IMR-90 (cell line): ENCODE measurements around the gene LEP. TPM values are rescaled to one million over a fixed set of nuclear protein-coding genes. Genes with fewer than 3 reads are reported as not detected.

Experiments
- ATAC-seq: fragments of 200-7000 bp; cut with Tn5 transposase; 2 replicates; pipeline ENCODE4 v1.9.1; 2020; ENCODE audit warnings: low read depth, mild to moderate bottlenecking, moderate library complexity
- BruUV-seq: library from RNA; stranded (reverse); fragments of 400-500 nt; replicated peaks from 2 replicates; lab custom pipeline; 2021; lab: Mats Ljungman, UMichigan
- CTCF ChIA-PET: fragments of 300-600 bp; formaldehyde crosslinking; extraction: SDS; loops from one replicate; lab custom pipeline; 2021; ENCODE audit warnings: antibody characterized with exemption; lab: Yijun Ruan, JAX
- POLR2A ChIA-PET: fragments of 300-600 bp; sonication (Branson Sonifier 250); formaldehyde crosslinking; loops from one replicate; lab custom pipeline; 2022; ENCODE audit warnings: antibody characterized with exemption; ENCODE audit not compliant: unreplicated experiment; lab: Charles Lee
- DNase-seq: peaks from one replicate; pipeline ENCODE4 v3.0.0; 2013
- H2AFZ ChIP-seq: replicated peaks from 2 replicates; pipeline ENCODE3; 2013; ENCODE audit warnings: low read length, mild to moderate bottlenecking; ENCODE audit not compliant: poor library complexity
- H2AK5ac ChIP-seq: 2 replicates; pipeline ENCODE4 v1.6.1; 2013; ENCODE audit warnings: low read depth, low read length, inconsistent platforms
- H2AK9ac ChIP-seq: replicated peaks from 2 replicates; pipeline ENCODE3; 2013; ENCODE audit warnings: mild to moderate bottlenecking, low read depth, low read length, moderate library complexity; ENCODE audit not compliant: poor library complexity
- H2BK120ac ChIP-seq: 2 replicates; pipeline ENCODE4 v1.6.1; 2013; ENCODE audit warnings: low read depth, low read length, inconsistent platforms
- H2BK15ac ChIP-seq: 3 replicates; pipeline ENCODE4 v1.6.1; 2013; ENCODE audit warnings: low read depth, low read length, inconsistent platforms
- H2BK20ac ChIP-seq: 2 replicates; pipeline ENCODE4 v1.6.1; 2013; ENCODE audit warnings: low read depth, mild to moderate bottlenecking, inconsistent platforms, low read length, moderate library complexity
- H2BK5ac ChIP-seq: 2 replicates; pipeline ENCODE4 v1.6.1; 2013; ENCODE audit warnings: mild to moderate bottlenecking, low read depth, low read length, inconsistent platforms; ENCODE audit not compliant: poor library complexity, severe bottlenecking
- H3K14ac ChIP-seq: replicated peaks from 2 replicates; pipeline ENCODE4 v1.6.1; 2013; ENCODE audit warnings: low read depth, low read length, inconsistent platforms
- H3K18ac ChIP-seq: 2 replicates; pipeline ENCODE4 v1.6.1; 2013; ENCODE audit warnings: low read depth, low read length, control low read depth
- H3K23ac ChIP-seq: 2 replicates; pipeline ENCODE4 v1.6.1; 2013; ENCODE audit warnings: low read depth, low read length, inconsistent platforms
- H3K27ac ChIP-seq: 2 replicates; pipeline ENCODE4 v1.5.1; 2013; ENCODE audit warnings: mild to moderate bottlenecking, control low read depth, low read length; ENCODE audit not compliant: insufficient read depth
- H3K27me3 ChIP-seq: 2 replicates; pipeline ENCODE4 v1.6.1; 2013; ENCODE audit warnings: low read length; ENCODE audit not compliant: control insufficient read depth, insufficient read depth
- H3K36me3 ChIP-seq: 2 replicates; pipeline ENCODE4 v1.6.1; 2013; ENCODE audit warnings: low read length, mixed read lengths; ENCODE audit not compliant: control insufficient read depth, insufficient read depth
- H3K4ac ChIP-seq: 2 replicates; pipeline ENCODE4 v1.6.1; 2013; ENCODE audit warnings: low read depth, low read length, inconsistent platforms
- H3K4me1 ChIP-seq: 2 replicates; pipeline ENCODE4 v1.6.1; 2013; ENCODE audit warnings: low read length, mixed read lengths; ENCODE audit not compliant: control insufficient read depth, insufficient read depth
- H3K4me2 ChIP-seq: 2 replicates; pipeline ENCODE4 v1.6.1; 2013; ENCODE audit warnings: low read depth, mild to moderate bottlenecking, control low read depth, low read length, moderate library complexity
- H3K4me3 ChIP-seq: 2 replicates; pipeline ENCODE4 v1.5.1; 2013; ENCODE audit warnings: low read depth, mild to moderate bottlenecking, control low read depth, low read length, moderate library complexity; ENCODE audit not compliant: insufficient read depth
- H3K56ac ChIP-seq: 2 replicates; pipeline ENCODE4 v1.6.1; 2013; ENCODE audit warnings: low read length, inconsistent platforms; ENCODE audit not compliant: insufficient read depth; ENCODE audit errors: extremely low read depth
- H3K79me1 ChIP-seq, 2 experiments: 2 replicates each; pipeline ENCODE4 v1.6.1; 2013; ENCODE audit warnings: low read length in 2 of 2, inconsistent platforms in 1 of 2, low read depth in 1 of 2
- H3K9ac ChIP-seq: 2 replicates; pipeline ENCODE4 v1.6.1; 2013; ENCODE audit warnings: low read depth, low read length, control low read depth
- H3K9me1 ChIP-seq: 2 replicates; pipeline ENCODE4 v1.6.1; 2013; ENCODE audit warnings: low read length, inconsistent platforms; ENCODE audit not compliant: insufficient read depth
- H3K9me3 ChIP-seq: 2 replicates; pipeline ENCODE4 v1.6.1; 2013; ENCODE audit warnings: low read length; ENCODE audit not compliant: control insufficient read depth, insufficient read depth
- H4K20me1 ChIP-seq: 2 replicates; pipeline ENCODE4 v1.6.1; 2013; ENCODE audit warnings: low read length, inconsistent platforms; ENCODE audit not compliant: insufficient read depth
- H4K5ac ChIP-seq: 2 replicates; pipeline ENCODE4 v1.6.1; 2013; ENCODE audit warnings: mild to moderate bottlenecking, low read depth, low read length, control low read depth
- H4K8ac ChIP-seq, 2 experiments: 2 replicates each; pipeline ENCODE4 v1.6.1; 2013; ENCODE audit warnings: low read depth in 2 of 2, low read length in 2 of 2, control low read depth in 1 of 2, inconsistent platforms in 1 of 2
- H4K91ac ChIP-seq: 2 replicates; pipeline ENCODE4 v1.6.1; 2013; ENCODE audit warnings: low read depth, low read length, inconsistent platforms; ENCODE audit not compliant: insufficient read depth
- BHLHE40 ChIP-seq: fragments of 150-350 bp; IDR thresholded peaks from 2 replicates; pipeline ENCODE4 v1.6.1; 2016; ENCODE audit warnings: mild to moderate bottlenecking, low read depth, low read length
- CEBPB ChIP-seq: IDR thresholded peaks from 2 replicates; pipeline ENCODE4 v1.6.1; 2012; ENCODE audit warnings: low read depth, low read length, improper control_type of control experiment
- CHD1 ChIP-seq: IDR thresholded peaks from 2 replicates; pipeline ENCODE4 v1.6.1; 2012; ENCODE audit warnings: low read depth, low read length, improper control_type of control experiment
- FOS ChIP-seq: fragments of 150-350 bp; IDR thresholded peaks from 2 replicates; pipeline ENCODE4 v1.6.1; 2016; ENCODE audit warnings: low read depth, low read length
- MAFK ChIP-seq: IDR thresholded peaks from 2 replicates; pipeline ENCODE4 v1.6.1; 2012; ENCODE audit warnings: low read depth, low read length, improper control_type of control experiment
- MAZ ChIP-seq: IDR thresholded peaks from 2 replicates; pipeline ENCODE4 v1.6.1; 2012; ENCODE audit warnings: low read depth, mild to moderate bottlenecking, low read length, improper control_type of control experiment, moderate library complexity, borderline replicate concordance
- MXI1 ChIP-seq: IDR thresholded peaks from 2 replicates; pipeline ENCODE4 v1.6.1; 2012; ENCODE audit warnings: low read depth, mild to moderate bottlenecking, low read length, moderate library complexity, borderline replicate concordance
- NFE2L2 ChIP-seq: fragments of 150-350 bp; IDR thresholded peaks from 2 replicates; pipeline ENCODE4 v1.6.1; 2016; ENCODE audit warnings: low read depth, mild to moderate bottlenecking, low read length
- POLR2A ChIP-seq: IDR thresholded peaks from 2 replicates; pipeline ENCODE4 v1.6.1; 2012; ENCODE audit warnings: mild to moderate bottlenecking, low read depth, low read length
- SMC3 ChIP-seq: fragments of 150-350 bp; IDR thresholded peaks from 2 replicates; pipeline ENCODE4 v1.6.1; 2016; ENCODE audit warnings: low read depth, mild to moderate bottlenecking, antibody characterized with exemption, low read length, moderate library complexity
- WGBS, 2 experiments: methylation state at CpG; one replicate each; pipeline versions ENCODE4 v1.1.5 to v1.1.7; 2013; ENCODE audit warnings: missing lambda C conversion rate in 2 of 2; ENCODE audit not compliant: insufficient read length in 1 of 2; ENCODE audit errors: extremely low coverage in 2 of 2; 5-methylcytosine and 5-hydroxymethylcytosine counted together
- dilution Hi-C: fragments of 300-500 bp; cut with HindIII; formaldehyde crosslinking; loops from one replicate; pipeline ENCODE4 v1.14.3; 2018; ENCODE audit warnings: low sequenced_read_pairs; ENCODE audit not compliant: unreplicated experiment
- in situ Hi-C: fragments of 300-500 bp; cut with MboI; formaldehyde crosslinking; loops from 3 replicates; pipeline ENCODE4 v1.14.3; 2019; ENCODE audit warnings: low sequenced_read_pairs, inconsistent platforms, mixed read lengths
- intact Hi-C: fragments of 100-400 bp; cut with micrococcal nuclease; formaldehyde crosslinking; loops from 2 replicates; pipeline ENCODE4 v1.10.0; 2022
- polyA plus RNA-seq, 3 experiments: library from polyadenylated mRNA; depleted of rRNA; stranded (reverse); fragments of >200 nt; gene quantifications; 2 replicates each; pipeline ENCODE4 v1.2.3, GENCODE V29; 2012; ENCODE audit warnings: low replicate concordance in 1 of 3
- total RNA-seq: library from RNA; depleted of rRNA; stranded (reverse); fragments of >200 nt; gene quantifications from 2 replicates; pipeline ENCODE4 v1.2.3, GENCODE V29; 2012
- TF ChIP-seq, protein P1 (sequence below): fragments of 150-350 bp; IDR thresholded peaks from 2 replicates; pipeline ENCODE4 v1.6.1; 2017; ENCODE audit warnings: mild to moderate bottlenecking, antibody characterized with exemption, low read length, low read depth
- TF ChIP-seq, protein P2 (sequence below): conservative IDR thresholded peaks from 2 replicates; pipeline ENCODE4 v1.5.1; 2012; ENCODE audit warnings: mild to moderate bottlenecking, low read depth, low read length, improper control_type of control experiment
- TF ChIP-seq, protein P3 (sequence below): fragments of 150-350 bp; IDR thresholded peaks from 2 replicates; pipeline ENCODE4 v1.6.1; 2016; ENCODE audit warnings: low read depth, mild to moderate bottlenecking, low read length, moderate library complexity, borderline replicate concordance

LEP gene
- total and polyA plus RNA-seq, 2 of the 4 experiments (the other 2 are of a cell fraction), result not detected

DNA sequence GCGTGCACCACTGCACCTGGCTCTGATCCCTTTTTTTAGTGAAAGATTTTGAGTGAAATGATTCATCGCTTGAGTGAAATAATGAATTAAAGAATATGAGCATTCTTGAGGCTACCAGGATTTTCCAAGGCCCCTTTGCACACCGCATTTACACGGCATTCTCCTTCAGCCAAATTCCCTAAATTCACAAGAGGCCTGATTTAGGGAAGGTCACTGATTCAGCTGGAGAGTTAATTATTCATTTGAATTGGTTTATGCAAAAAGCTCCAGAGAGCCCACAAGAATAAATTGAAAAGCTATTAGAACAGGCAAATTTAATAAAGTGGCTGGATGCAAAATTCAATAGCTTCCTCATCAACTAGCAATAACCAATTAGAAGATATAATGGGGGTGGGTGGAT lies 46.5 kb downstream of the LEP start:
- Histone ChIP-seq H3K9ac (no peak overlapping the region), H3K79me1 (no peaks in the 10 kb centered on the region), H3K27ac (no peak overlapping the region), H2BK15ac (no peak overlapping the region), H4K5ac (no peak overlapping the region), H2AFZ (no peak overlapping the region), H3K4me1 (no peaks in the 10 kb centered on the region), H3K23ac (no peak overlapping the region), H3K4me3 (no peak overlapping the region), H3K4me2 (no peak overlapping the region), H2AK5ac (no peak overlapping the region), H2BK120ac (no peak overlapping the region), H2BK5ac (no peak overlapping the region), H2BK20ac (no peak overlapping the region), H4K8ac (no peak overlapping the region), H4K20me1 (no peaks in the 10 kb centered on the region), H3K9me3 (no peaks in the 10 kb centered on the region), H3K4ac (no peak overlapping the region), H3K27me3 (no peaks in the 10 kb centered on the region), H2AK9ac (no peak overlapping the region), H4K91ac (no peak overlapping the region), H3K18ac (no peak overlapping the region), H3K9me1 (no peaks in the 10 kb centered on the region), H3K14ac (no peak overlapping the region), H3K56ac (no peak overlapping the region), H3K36me3 (no peaks in the 10 kb centered on the region)
- no peak for ATAC-seq
- no peak for DNase-seq
- in situ Hi-C loops (no loop called here), dilution Hi-C loops (no loop called here), intact Hi-C loops (no loop called here)
- no peak for TF ChIP-seq MAFK
- TF ChIP-seq SMC3, result no peak
- TF ChIP-seq MAZ, result no peak
- no peak for TF ChIP-seq POLR2A
- TF ChIP-seq, protein P1, sequence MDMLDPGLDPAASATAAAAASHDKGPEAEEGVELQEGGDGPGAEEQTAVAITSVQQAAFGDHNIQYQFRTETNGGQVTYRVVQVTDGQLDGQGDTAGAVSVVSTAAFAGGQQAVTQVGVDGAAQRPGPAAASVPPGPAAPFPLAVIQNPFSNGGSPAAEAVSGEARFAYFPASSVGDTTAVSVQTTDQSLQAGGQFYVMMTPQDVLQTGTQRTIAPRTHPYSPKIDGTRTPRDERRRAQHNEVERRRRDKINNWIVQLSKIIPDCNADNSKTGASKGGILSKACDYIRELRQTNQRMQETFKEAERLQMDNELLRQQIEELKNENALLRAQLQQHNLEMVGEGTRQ, result no peak
- TF ChIP-seq, protein P2, sequence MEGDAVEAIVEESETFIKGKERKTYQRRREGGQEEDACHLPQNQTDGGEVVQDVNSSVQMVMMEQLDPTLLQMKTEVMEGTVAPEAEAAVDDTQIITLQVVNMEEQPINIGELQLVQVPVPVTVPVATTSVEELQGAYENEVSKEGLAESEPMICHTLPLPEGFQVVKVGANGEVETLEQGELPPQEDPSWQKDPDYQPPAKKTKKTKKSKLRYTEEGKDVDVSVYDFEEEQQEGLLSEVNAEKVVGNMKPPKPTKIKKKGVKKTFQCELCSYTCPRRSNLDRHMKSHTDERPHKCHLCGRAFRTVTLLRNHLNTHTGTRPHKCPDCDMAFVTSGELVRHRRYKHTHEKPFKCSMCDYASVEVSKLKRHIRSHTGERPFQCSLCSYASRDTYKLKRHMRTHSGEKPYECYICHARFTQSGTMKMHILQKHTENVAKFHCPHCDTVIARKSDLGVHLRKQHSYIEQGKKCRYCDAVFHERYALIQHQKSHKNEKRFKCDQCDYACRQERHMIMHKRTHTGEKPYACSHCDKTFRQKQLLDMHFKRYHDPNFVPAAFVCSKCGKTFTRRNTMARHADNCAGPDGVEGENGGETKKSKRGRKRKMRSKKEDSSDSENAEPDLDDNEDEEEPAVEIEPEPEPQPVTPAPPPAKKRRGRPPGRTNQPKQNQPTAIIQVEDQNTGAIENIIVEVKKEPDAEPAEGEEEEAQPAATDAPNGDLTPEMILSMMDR, result no peak
- TF ChIP-seq, protein P3, sequence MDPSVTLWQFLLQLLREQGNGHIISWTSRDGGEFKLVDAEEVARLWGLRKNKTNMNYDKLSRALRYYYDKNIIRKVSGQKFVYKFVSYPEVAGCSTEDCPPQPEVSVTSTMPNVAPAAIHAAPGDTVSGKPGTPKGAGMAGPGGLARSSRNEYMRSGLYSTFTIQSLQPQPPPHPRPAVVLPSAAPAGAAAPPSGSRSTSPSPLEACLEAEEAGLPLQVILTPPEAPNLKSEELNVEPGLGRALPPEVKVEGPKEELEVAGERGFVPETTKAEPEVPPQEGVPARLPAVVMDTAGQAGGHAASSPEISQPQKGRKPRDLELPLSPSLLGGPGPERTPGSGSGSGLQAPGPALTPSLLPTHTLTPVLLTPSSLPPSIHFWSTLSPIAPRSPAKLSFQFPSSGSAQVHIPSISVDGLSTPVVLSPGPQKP, result no peak
- TF ChIP-seq CEBPB, result no peak
- TF ChIP-seq BHLHE40, result no peak
- TF ChIP-seq CHD1, result no peak
- TF ChIP-seq FOS, result no peak
- no peak for TF ChIP-seq MXI1
- TF ChIP-seq NFE2L2, result no peak
- POLR2A ChIA-PET, result no interaction called here
- WGBS, 2 experiments, result no CpG with 5 or more reads among the region's 4 CpGs
- CTCF ChIA-PET, result no interaction called here
- no TSS peak for BruUV-seq
